Stimulated activated CD8-positive, alpha-beta memory T cell treated with anti-CD3 and anti-CD28 coated beads, Interleukin-2, amount 100 ng/mL, for 48 hours (primary cell): ENCODE results near the gene ZNF765.
"Not testable (repeated sequence)": the region's sequence is repeated elsewhere in the genome, so short reads cannot be mapped to it uniquely, and the experiment has no call there.

ENCODE experiments used
- DNase-seq, 2 donors: peaks; one replicate each; pipeline ENCODE4 v3.0.0-alpha.2; 2020; ENCODE audit warnings: low read depth in 2 of 2

The ZNF765 gene

DNA sequence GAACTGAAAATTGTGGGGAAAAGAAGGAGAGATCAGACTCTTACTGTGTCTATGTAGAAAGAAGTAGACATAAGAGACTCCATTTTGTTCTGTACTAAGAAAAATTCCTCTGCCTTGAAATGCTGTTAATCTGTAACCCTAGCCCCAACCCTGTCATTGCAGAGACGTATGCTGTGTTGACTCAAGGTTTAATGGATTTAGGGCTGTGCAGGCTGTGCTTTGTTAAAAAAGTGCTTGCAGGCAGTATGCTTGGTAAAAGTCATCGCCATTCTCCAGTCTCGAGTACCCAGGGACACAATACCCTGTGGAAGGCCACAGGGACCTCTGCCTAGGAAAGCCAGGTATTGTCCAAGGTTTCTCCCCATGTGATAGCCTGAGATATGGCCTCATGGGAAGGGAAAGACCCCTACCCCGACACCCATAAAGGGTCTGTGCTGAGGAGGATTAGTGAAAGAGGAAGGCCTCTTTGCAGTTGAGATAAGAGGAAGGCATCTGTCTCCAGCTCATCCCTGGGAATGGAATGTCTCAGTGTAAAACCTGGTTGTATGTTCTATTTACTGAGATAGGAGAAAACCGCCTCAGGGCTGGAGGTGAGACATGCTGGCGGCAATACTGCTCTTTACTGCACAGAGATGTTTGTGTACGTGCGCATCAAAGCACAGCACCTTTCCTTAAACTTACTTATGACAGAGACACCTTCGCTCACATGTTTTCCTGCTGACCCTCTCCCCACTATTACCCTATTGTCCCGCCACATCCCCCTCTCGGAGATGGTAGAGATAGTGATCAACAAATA lies 25.8 kb downstream of the ZNF765 start:
- not testable (repeated sequence) for DNase-seq

DNA sequence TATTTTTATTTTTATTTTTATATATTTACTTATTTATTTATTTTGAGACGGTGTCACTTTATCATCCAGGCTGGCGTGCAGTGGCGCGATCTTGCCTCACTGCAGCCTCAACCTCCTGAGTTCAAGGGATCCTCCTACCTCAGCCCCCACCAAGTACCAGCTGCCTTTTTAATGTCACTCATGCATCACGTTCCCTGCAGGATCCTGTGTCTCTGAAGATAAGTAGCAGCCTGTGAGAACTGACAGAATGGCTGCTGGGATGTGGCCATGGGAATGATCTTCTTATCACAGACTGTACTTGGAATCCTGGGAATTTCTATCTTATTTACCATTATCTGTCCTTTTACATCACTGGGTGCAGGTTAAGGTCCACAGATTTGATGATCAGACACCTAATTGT lies 27.6 kb downstream of the ZNF765 start:
- DNase-seq, result no peak

DNA sequence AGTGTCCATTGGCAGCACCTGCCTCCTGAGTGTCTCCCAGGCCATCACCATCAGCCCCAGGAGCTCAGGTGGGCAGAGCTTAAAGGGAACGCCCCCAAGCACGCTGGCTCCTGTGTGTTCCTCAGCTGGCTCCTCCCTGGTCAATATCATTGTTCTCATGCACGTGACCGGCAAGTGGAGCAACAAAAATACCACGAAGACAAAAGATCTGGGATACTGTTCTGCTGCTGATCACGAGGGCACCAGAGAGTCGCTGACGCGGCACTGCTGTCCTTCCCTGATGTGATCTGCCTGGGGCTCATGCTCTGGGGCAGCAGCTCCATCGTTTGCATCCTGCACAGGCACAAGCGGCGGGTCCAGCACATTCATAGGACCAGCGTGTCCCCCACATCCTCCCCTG lies 28.1 kb downstream of the ZNF765 start:
- DNase-seq, result not testable (repeated sequence)

DNA sequence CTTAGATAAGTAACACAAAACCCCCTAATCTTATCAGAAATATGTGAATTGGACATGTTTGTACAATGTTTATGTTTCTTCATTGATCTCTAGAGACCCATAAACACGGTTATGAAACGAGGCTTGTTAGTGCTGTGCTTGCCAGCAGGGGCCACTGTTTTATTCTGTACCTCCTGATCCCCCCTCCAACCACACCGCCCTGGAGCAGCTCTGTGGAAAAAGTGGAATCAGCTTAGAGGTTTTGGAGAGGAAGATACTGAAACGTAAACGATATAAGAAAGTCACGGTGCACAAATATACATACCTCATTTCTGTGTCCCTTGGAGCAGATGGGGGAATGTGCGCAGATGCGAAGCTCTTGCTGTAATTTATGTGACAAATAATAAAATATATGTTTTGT lies 28.7 kb downstream of the ZNF765 start:
- not testable (repeated sequence) for DNase-seq

DNA sequence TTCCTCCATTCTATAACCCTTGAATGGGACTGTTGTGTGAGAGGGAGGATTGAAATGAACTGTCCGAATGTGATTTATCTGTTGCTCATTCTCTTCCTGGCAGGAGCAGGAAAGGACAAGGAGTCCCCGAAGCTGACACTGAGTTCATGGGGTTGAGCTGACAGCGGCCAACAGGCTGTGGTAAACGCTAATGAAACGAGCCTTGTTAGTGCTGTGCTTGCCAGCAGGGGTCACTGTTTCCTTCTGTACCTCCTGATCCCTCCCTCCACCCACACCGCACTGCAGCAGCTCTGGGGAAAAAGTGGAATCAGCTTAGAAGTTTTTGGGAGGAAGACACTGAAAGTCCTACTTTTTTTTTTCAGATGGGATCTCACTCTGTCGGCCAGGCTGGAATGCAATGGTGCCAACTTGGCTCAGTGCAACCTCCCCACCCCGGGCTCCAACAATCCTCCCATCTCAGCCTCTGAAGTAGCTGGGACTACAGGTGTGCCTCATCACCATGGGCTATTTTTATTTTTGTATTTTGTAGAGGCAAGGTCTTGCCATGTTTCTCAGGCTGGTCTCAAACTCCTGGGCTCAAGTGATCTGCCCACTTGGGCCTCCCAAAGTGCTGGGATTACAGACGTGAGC lies 30.1 kb downstream of the ZNF765 start:
- peak; percentile 29 to 40 for DNase-seq

DNA sequence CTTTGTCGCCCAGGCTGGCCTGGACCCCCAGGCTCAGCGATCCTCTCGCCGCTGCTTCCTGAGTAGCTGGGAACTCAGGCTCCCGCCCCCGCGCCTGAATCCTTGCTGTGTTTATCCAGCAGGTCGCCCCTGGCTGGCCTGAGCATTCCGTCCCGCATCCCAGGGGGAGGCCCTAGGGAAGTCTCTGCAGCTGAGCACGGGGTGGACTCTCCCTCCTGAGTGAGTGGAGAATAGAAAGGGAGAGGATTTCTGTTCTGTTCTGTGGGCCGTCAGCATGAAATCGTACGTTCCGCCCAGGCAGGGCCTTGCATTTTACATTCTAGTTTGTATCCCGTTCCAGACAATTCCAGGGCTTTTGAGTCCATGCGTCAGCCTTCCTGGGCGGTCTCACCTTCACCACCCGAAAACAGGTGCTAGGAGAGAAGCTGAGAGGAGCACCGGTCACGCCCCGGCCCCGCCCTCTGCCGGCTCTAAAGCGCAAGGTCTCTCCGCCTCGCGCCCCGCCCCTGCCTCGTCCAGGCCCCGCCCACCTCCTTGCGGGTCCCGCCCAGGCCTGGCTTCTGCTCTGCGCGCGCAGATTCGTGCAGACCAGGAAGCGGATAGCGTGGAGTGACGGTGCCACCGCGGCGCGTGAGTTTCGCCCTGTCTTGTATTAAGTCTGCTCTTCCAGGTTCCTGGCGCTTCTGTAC lies 36.6 kb downstream of the ZNF765 start, which contains the start of gene ZNF761:
ZNF761 (plus strand) TSS at position 586 of the 689 bp plus-strand sequence. CDS start 15,285 bp downstream, outside the sequence.
- peak; percentile 96 for DNase-seq

DNA sequence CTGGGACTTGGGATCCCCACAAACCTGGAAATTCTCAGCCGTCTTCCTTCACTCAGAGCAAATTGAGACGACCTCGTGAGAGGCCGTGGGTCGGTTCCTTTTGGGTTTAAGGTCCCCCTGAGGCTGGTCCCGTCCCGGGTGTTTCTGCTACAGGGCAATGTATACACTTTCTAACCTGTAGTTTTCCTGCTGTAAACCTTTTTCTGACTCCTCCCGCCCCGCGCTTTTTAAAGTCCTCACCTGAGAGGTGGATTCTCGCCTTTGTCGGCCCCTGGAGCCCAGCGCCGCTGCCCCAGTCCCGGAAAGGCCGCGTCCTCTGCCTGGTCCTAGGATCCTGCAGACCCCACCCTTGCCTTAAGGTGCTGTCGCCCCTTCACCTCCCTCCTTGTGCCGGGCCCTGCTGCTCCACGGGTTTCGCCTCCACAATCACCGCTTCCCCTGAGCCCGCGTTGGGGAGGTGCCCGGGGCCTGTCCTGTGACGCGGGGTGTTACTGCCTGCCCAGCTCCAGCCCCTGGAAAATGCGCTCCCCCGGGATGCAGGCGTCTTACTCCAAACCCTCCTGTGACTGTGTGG lies 37.2 kb downstream of the ZNF765 start:
- peak; percentile 1 for DNase-seq

DNA sequence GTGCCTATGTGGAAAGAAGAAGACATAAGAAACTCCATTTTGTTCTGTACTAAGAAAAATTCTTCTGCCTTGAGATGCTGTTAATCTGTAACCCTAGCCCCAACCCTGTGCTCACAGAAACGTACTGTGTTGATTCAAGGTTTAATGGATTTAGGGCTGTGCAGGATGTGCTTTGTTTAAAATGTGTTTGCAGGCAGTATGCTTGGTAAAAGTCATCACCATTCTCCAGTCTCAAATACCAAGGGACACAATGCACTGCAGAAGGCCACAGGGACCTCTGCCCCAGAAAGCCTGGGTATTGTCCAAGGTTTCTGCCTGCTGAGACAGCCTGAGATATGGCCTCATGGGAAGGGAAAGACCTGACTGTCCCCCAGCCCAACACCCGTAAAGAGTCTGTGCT lies 48.9 kb downstream of the ZNF765 start:
- not testable (repeated sequence) for DNase-seq

DNA sequence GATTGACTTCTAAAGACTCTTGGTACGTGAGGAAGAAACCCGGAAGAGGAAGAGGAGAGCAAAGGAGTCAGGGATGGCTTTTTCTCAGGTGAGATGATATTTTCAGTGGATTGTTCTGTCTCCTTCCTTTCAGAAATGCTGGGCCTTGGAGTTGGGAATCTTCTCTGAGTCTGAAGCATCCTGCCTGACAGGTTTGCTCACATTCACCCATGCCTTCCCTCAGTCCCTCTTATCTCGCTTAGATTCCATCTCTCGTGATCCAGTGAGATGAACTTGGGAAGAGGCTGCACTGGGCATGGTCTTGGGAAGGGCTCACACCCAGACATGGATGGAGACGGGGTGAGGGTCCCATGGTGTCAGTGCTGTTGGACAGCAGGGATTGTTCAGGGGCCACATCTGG lies 52.2 kb downstream of the ZNF765 start:
- DNase-seq, result not testable (repeated sequence)

DNA sequence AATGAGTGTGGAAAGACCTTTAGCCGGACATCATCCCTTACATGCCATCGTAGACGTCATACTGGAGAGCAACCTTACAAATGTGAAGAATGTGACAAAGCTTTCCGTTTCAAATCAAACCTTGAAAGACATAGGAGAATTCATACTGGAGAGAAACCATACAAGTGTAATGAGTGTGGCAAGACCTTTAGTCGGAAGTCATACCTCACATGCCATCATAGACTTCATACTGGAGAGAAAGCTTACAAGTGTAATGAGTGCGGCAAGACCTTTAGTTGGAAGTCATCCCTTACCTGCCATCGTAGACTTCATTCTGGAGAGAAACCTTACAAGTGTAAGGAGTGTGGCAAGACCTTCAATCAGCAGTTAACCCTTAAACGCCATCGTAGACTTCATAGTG lies 60.9 kb downstream of the ZNF765 start:
- DNase-seq, result no peak

DNA sequence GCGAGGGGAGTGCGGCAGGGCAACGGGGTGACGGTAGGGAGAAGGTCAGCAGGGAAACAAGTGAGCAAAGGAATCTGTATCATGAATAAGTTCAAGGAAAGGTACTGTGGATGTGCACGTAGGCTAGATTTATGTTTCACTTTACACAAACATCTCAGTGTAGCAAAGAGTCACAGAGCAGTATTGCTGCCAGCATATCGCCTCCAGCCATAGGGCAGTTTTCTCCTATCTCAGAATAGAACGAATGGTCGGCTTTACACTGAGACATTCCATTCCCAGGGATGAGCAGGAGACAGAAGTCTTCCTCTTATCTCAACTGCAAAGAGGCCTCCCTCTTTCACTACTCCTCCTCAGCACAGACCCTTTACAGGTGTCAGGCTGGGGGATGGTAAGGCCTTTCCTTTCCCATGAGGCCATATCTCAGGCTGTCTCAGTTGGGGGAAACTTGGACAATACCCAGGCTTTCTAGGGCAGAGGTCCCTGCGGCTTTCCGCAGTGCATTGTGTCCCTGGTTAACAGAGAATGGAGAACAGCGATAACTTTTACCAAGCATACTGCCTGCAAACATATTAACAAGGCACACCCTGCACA lies 65.3 kb downstream of the ZNF765 start:
- DNase-seq, result not testable (repeated sequence)

DNA sequence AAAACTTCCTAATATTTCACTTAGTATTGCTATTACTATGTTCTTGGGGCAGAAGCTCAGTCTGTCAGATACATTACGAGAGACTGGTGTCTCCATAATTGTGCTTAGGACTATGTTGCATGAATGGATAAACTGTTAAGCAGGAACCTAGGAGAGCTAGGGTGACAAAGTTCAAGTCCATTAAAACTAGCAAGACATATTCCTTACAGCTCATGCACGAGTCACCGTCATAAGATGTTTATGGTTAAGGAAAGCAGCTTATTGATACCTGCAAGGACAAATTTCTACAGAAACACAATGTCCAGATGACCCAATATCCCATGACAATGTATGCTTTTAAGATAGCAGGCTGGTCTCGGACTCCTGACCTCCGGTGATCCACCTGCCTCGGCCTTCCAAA lies 66.9 kb downstream of the ZNF765 start:
- DNase-seq, result no peak

DNA sequence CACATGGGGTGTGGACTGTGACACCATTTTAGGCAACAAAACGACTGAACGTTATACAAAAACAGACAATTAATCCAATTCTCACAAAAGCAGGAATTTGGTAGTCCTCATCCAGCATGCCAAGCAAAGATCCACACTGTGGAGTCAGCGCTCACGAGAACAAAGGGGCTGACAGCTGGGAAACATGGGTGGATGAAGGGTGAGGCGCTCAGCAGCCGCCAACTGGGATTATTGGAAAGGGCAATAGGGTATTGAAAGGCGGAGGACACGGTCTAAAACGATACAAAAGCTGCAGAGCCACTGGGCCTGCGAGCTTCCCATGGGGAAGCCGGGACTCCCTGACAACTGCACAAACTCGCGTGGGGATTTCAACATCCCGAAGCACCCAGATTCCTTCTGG lies 67.9 kb downstream of the ZNF765 start:
- DNase-seq, result no peak

DNA sequence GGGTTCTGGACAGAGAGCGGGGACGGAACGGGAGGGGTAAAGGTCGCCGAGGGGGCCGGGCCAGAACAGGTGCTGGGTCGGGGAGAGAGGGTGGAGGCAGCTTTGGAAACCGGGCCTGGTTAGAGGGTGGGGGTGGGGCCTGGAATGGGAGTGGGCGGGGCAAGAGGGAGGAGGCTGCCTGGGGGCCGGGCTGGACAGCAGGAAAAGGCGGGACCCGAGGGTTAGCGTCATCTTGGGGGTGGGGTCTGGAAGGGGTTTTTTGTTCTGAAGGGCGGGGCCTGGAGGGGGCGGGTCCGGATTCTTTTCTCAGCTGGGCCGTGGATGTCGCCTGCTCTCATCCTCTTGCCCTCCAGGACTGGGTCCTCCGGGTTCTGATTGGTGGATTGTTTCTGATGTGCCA lies 68.3 kb downstream of the ZNF765 start:
- DNase-seq, result no peak

DNA sequence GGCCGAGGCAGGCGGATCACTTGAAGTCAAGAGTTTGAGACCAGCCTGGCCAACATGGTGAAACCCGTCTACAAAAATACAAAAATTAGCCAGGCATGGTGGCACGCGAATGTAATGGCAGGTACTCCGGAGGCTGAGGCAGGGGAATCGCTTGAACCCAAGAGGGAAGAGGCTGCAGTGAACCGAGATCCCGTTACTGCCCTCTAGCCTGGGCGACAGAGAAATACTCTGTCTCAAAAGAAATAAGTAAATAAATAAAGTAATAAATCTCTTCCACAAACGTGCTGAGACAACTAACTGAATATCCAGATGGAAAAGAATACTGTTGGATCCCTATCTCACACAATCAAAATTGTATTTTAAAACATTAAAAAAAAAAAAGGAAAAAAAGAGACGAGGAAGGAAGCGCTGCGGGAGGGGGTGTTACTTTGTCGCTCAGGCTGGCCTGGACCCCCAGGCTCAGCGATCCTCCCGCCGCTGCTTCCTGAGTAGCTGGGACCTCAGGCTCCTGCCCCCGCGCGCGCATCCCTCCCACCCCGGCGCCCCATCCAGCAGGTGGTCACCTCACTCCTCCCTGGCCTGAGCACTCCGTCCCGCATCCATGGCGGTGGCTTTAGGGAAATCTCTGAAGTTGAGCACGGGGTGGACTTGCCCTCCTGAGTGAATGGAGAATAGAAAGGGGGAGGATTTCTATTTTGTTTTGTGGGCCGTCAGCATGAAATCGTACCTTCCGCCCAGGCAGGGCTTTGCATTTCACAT lies 72.0 kb downstream of the ZNF765 start:
- no peak for DNase-seq

DNA sequence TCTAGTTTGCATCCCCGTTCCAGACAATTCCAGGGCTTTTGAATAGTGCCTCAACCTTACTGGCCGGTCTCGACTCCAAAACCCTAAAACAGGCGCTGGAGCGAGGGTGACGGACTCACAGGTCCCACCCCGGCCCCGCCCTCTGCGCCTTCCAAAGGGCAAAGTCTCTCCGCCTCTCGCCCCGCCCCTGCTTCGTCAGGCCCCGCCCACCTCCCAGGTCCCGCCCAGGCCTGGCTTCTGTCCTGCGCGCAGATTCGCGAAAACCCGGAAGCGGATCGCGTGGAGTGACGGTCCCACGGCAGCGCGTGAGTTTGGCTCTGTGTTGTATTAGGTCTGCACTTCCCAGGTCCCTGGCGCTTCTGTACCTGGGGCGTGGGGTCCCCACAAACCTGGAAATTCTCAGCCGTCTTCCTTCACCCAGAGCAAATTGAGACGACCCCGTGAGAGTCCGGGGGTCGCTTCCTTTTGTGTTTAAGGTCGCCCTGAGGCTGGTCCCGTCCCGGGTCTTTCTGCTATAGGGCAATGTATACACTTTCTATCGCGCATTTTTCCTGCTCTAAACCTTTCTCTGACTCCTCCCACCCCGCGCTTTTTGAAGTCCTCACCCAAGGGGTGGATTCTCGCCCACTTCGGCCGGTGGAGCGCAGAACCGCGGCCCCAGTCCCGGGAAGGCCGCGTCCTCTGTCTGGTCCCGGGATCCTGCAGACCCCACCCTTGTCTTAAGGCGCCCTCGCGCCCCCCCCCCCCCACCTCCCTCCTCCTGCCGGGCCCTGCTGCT lies 72.7 kb downstream of the ZNF765 start, which contains the start of gene ZNF813:
ZNF813 (plus strand) TSS at position 249 of the 778 bp plus-strand sequence. CDS start 16,090 bp downstream, outside the sequence.
- DNase-seq, result peak; percentile 88 to 96

DNA sequence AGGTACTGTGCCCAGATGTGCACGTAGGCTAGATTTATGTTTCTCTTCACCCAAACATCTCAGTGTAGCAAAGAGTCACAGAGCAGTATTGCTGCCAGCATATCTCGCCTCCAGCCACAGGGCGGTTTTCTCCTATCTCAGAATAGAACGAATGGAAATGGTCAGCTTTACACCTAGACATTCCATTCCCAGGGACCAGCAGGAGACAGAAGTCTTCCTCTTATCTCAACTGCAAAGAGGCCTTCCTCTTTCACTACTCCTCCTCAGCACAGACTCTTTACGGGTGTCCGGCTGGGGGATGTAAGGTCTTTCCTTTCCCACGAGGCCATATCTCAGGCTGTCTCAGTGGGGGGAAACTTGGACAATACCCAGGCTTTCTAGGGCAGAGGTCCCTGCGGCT lies 73.7 kb downstream of the ZNF765 start:
- not testable (repeated sequence) for DNase-seq

DNA sequence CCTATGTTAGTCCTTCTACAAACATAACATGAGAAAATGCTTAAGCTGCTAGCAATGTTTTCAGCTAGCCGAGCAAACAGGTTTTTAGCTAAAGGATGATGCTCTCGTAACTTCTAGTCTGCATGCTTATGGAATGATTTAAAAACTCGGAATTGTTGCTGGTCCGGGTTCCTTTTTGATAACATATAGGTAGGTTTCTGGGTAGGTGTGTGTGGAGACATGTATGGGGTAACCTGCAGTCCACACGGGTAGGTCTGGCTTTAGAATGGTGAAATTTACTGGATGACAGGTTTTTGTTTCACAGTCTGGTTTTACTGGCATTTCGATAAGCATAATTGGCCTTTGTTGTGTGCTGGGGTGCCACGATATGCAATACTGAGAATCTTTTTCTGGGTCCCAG lies 77.0 kb downstream of the ZNF765 start:
- DNase-seq, result no peak

DNA sequence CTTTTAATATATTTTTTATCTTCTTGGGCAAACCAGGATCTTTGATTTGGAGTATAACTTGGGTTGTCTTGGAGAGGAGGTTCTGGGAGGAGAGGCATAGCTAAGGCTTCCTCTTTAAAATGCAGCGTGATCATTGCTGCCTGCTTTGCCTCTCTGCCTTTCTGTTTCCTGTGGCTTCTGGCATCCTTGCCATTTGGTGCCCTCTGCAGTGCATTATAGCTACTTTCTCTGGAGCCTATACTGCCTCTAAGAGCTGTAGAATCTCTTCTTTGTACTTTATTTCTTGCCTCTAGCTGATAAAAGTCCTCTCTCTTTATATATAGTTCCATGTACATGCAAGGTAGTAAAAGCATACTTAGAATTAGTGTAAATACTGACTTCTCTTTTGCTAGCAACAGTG lies 79.9 kb downstream of the ZNF765 start:
- DNase-seq, result not testable (repeated sequence)

DNA sequence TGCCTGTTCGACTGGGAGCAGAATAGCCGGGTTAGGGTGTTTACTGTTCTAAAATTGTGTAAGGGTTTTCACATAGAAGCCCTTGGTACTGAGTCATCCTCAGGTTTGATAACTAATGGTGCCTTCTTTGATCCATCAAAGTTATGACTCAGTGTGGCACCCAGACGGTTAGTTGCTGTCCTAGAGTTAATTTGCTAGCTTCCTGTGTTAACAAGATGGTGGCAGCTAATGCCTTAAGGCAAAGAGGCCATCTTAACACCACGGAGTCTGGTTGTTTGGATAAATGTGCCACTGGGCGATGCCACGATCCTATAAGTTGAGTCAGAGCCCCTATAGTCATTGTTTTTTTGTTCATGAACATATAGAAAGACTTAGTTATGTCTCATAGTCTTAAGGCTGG lies 80.5 kb downstream of the ZNF765 start:
- not testable (repeated sequence) for DNase-seq
